ENCODE measurements around the gene NPR2. TPM values are rescaled to one million over a fixed set of nuclear protein-coding genes. Genes with fewer than 3 reads are reported as not detected.
A peak's percentile ranks its signal among the peaks of the same experiment; 100 is the strongest.

The NPR2 gene
- total RNA-seq, 1 experiment from 2014 or later: 18.8 TPM

- TF ChIP-seq EZH2phosphoT487 (IDR thresholded peaks at IDR 0.05; ENCODE audit: borderline replicate concordance) (no peak), JUND (IDR thresholded peaks at IDR 0.05) (no peak), TCF7L2 (IDR thresholded peaks at IDR 0.05; ENCODE audit: borderline replicate concordance, extremely low read depth, insufficient read depth, insufficient read length) (no peak), FOSL1 (IDR thresholded peaks at IDR 0.05; ENCODE audit: low read depth) (no peak), SP1 (IDR thresholded peaks at IDR 0.05; ENCODE audit: low read depth) (no peak), SIN3A (IDR thresholded peaks at IDR 0.05; ENCODE audit: low read depth) (no peak), POLR2AphosphoS5 (IDR thresholded peaks at IDR 0.05; ENCODE audit: low read depth, low read length) (no peak)
Observed at GRCh38 chr9:35811381-35812024, 20.1 kb downstream of the NPR2 start (continued).

GRCh38 chr9:35812025-35812602, 20.7 kb downstream of the NPR2 start, which contains the start of gene SPAG8:
Gene SPAG8, minus strand, starts transcription at chr9:35812262. Its CDS starts 115 bp downstream, at chr9:35812147.
- no peaks in the 10 kb centered on the region for H3K79me2 ChIP-seq (ENCODE audit: insufficient read depth, low read length)
- peak within 1 kb of the TSS; percentile 33 for H3K4me2 ChIP-seq (ENCODE audit: low read length)
- H2AFZ ChIP-seq (ENCODE audit: low read depth, low read length, poor library complexity, severe bottlenecking): no peak within 1 kb of the TSS
- ATAC-seq (no peak), DNase-seq (ENCODE audit: low read depth, low spot score) (peak; percentile 38)
- no peak within 1 kb of the TSS for H3K4me3 ChIP-seq (replicated peaks in 1 of 2; ENCODE audit: low read depth in 1 of 2, low read length in 2 of 2)
- ChIA-PET RAD21 (ENCODE audit: low non-redundant PET in 1 of 2, low total read pairs in 2 of 2, uncharacterized antibody in 2 of 2, unreplicated experiment in 2 of 2) (no interaction called here), POLR2A (interaction anchor here (1.7 kb wide), 1 partner anchor 22 kb away, joined by 4 read pairs; no protein-coding TSS in a partner anchor), CTCF (interaction anchor here (1.0 to 1.2 kb wide), 3 partner anchors 14 to 116 kb away, joined by 3 read pairs; no protein-coding TSS in a partner anchor)
- H3K9me3 ChIP-seq (ENCODE audit: control insufficient read depth in 1 of 2, insufficient read depth in 1 of 2, low read depth in 1 of 2, low read length in 2 of 2): no peaks in the 10 kb centered on the region
- no peak within 1 kb of the TSS for H3K9ac ChIP-seq (ENCODE audit: low read length)
- no peaks in the 10 kb centered on the region for H3K27me3 ChIP-seq (ENCODE audit: insufficient read depth, low read length)
- intact Hi-C loops (cut with micrococcal nuclease): loop anchor here (2.0 kb wide), 1 partner anchor 61 kb away; no protein-coding TSS in a partner anchor
- BruUV-seq (replicated peaks): no TSS peak
- H3K27ac ChIP-seq (ENCODE audit: low read depth, low read length): no peak within 1 kb of the TSS
- H3K9me2 ChIP-seq (ENCODE audit: insufficient read depth): no peaks in the 10 kb centered on the region
- peaks cover 0 to 3% of the 10 kb centered on the region in 2 experiments; a peak in 2 of 4 replicates for H3K36me3 ChIP-seq (ENCODE audit: control insufficient read depth in 1 of 2, insufficient read depth in 2 of 2, low read length in 2 of 2)
- TF ChIP-seq ZNF274 (IDR thresholded peaks at IDR 0.05; ENCODE audit: low read depth, low read length) (no peak), ZBTB33 (IDR thresholded peaks at IDR 0.05; ENCODE audit: extremely low read depth, insufficient replicate concordance, low read length) (no peak), EZH2 (IDR thresholded peaks at IDR 0.05) (no peak), REST (IDR thresholded peaks at IDR 0.05; ENCODE audit: low read depth) (no peak), SRF (IDR thresholded peaks at IDR 0.05; ENCODE audit: low read depth) (no peak)
- H3K4me1 ChIP-seq (ENCODE audit: control insufficient read depth in 1 of 2, insufficient read depth in 2 of 2, low read length in 2 of 2): peaks cover 7 to 17% of the 10 kb centered on the region in 2 experiments; a peak in 3 of 4 replicates
- H4K20me1 ChIP-seq (ENCODE audit: insufficient read depth): no peaks in the 10 kb centered on the region
